ENCODE data around the gene USH2A.

USH2A gene

DNA sequence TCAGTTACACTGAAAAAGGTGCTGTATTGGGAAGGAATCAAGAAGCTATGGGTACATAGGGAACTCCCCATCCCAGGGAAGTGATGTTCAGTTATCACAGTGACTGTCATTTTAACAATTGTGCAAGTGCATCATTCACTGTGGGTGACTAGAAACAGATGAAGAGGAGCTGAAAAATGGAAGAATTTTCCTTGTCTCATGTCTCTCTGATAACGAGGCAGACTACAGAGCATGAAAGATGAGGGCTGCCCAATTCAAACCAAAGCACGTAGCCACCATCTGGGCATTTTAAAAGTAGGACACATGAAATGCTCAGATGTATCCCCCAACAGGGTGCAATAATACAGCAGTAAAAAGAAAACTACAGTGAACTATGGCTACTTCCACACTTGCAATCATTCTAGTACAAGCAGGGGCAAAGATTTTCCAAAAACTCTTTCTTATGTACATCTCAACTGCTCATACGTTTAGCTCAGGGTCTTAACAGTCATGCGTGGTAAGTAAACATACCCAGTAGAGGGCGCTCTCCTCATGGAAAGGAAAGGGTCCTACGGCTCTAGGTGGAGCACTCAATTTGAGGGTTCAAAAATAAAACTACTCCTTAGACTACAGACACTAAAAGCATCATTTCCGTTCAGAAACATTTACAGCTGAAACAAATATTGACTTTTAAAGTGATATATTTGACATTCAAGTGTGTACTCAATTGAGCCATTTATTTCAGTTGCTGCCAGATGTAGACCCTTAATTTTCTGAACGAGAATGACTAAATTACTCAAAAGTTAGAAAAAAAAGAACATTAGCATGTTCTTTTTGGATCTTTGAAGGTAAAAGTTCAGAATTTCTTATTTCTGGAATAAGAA lies 713.0 kb downstream of the USH2A start:
- no peaks in the 10 kb centered on the region for H4K20me1 ChIP-seq (ENCODE audit: insufficient read depth, low read length, poor library complexity, severe bottlenecking)
- H3K4me1 ChIP-seq (ENCODE audit: insufficient read depth, low read length, poor library complexity, severe bottlenecking) = no peaks in the 10 kb centered on the region
- H3K79me2 ChIP-seq (ENCODE audit: insufficient read depth, low read length) = no peaks in the 10 kb centered on the region
- TF ChIP-seq, protein P1, sequence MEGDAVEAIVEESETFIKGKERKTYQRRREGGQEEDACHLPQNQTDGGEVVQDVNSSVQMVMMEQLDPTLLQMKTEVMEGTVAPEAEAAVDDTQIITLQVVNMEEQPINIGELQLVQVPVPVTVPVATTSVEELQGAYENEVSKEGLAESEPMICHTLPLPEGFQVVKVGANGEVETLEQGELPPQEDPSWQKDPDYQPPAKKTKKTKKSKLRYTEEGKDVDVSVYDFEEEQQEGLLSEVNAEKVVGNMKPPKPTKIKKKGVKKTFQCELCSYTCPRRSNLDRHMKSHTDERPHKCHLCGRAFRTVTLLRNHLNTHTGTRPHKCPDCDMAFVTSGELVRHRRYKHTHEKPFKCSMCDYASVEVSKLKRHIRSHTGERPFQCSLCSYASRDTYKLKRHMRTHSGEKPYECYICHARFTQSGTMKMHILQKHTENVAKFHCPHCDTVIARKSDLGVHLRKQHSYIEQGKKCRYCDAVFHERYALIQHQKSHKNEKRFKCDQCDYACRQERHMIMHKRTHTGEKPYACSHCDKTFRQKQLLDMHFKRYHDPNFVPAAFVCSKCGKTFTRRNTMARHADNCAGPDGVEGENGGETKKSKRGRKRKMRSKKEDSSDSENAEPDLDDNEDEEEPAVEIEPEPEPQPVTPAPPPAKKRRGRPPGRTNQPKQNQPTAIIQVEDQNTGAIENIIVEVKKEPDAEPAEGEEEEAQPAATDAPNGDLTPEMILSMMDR (conservative IDR thresholded peaks at IDR 0.05; ENCODE audit: low read length) = peak; percentile 94
- TF ChIP-seq EZH2phosphoT487 (IDR thresholded peaks at IDR 0.05; ENCODE audit: borderline replicate concordance) = no peak
- H3K36me3 ChIP-seq (ENCODE audit: insufficient read depth, low read length) = no peaks in the 10 kb centered on the region
- H2AFZ ChIP-seq (ENCODE audit: low read length) = no peak overlapping the region; the same call in 1 of the 2 replicates
- no peak overlapping the region for H3K4me3 ChIP-seq (ENCODE audit: low read length, poor library complexity, severe bottlenecking)
- no peak overlapping the region for H3K4me2 ChIP-seq (ENCODE audit: low read depth, low read length, poor library complexity, severe bottlenecking)
- H3F3A ChIP-seq (ENCODE audit: low read depth) = no peaks in the 10 kb centered on the region
- H3K9me3 ChIP-seq (ENCODE audit: insufficient read depth, low read depth, low read length) = no peaks in the 10 kb centered on the region
- no peaks in the 10 kb centered on the region for H3K9me2 ChIP-seq (replicated peaks; ENCODE audit: low read depth, low read length)
- no peaks in the 10 kb centered on the region for H3K27me3 ChIP-seq (ENCODE audit: insufficient read depth, low read length, poor library complexity, severe bottlenecking)
- no peak overlapping the region for H3K9ac ChIP-seq (ENCODE audit: low read depth, low read length, poor library complexity, severe bottlenecking)

DNA sequence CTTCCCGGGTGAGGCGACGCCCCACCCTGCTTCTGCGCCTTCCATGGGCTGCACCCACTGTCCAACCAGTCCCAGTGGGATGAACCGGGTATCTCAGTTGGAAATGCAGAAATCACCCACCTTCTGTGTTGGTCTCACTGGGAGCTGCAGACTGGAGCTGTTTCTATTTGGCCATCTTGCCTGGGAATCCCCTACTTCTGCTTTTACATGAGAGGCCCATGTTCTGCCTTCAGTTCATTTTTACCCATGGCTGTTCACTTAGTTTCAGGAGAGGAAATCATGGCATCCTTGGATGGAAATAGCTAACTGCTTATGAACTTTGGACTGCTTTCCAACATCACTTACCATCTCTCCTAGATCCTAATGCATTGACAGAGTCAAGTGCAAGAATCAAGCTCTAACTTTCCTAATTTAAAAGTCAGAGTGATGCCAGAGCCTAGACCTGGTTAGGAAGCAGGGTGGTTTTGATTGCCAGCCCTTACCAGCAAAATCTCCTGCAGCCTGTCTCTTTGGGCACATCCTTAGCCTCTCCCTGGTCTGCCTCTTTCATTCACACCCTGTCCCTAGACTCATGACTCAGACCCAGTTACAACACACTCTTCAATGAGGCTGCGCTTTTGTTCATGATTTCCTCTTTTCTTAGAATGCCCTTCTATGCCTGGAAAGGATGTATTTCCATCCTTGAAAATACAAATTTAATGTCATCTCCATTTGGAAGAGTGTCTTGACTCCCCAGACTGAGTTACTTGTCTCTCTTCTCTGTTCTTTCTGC lies 719.0 kb downstream of the USH2A start:
- no peaks in the 10 kb centered on the region for H3K9me3 ChIP-seq (ENCODE audit: insufficient read depth, low read depth, low read length)
- H3K36me3 ChIP-seq (ENCODE audit: insufficient read depth, low read length) = no peaks in the 10 kb centered on the region
- TF ChIP-seq, protein P1 (conservative IDR thresholded peaks at IDR 0.05; ENCODE audit: low read length) = no peak
- TF ChIP-seq EZH2phosphoT487 (IDR thresholded peaks at IDR 0.05; ENCODE audit: borderline replicate concordance) = no peak
- H3K4me2 ChIP-seq (ENCODE audit: low read depth, low read length, poor library complexity, severe bottlenecking) = no peak overlapping the region
- H3K9me2 ChIP-seq (replicated peaks; ENCODE audit: low read depth, low read length) = no peaks in the 10 kb centered on the region
- H3K4me1 ChIP-seq (ENCODE audit: insufficient read depth, low read length, poor library complexity, severe bottlenecking) = no peaks in the 10 kb centered on the region
- no peaks in the 10 kb centered on the region for H4K20me1 ChIP-seq (ENCODE audit: insufficient read depth, low read length, poor library complexity, severe bottlenecking)
- no peak overlapping the region for H3K4me3 ChIP-seq (ENCODE audit: low read length, poor library complexity, severe bottlenecking)
- H3K9ac ChIP-seq (ENCODE audit: low read depth, low read length, poor library complexity, severe bottlenecking) = no peak overlapping the region
- no peaks in the 10 kb centered on the region for H3F3A ChIP-seq (ENCODE audit: low read depth)
- no peak overlapping the region for H2AFZ ChIP-seq (ENCODE audit: low read length)
- H3K79me2 ChIP-seq (ENCODE audit: insufficient read depth, low read length) = no peaks in the 10 kb centered on the region
- H3K27me3 ChIP-seq (ENCODE audit: insufficient read depth, low read length, poor library complexity, severe bottlenecking) = no peaks in the 10 kb centered on the region

DNA sequence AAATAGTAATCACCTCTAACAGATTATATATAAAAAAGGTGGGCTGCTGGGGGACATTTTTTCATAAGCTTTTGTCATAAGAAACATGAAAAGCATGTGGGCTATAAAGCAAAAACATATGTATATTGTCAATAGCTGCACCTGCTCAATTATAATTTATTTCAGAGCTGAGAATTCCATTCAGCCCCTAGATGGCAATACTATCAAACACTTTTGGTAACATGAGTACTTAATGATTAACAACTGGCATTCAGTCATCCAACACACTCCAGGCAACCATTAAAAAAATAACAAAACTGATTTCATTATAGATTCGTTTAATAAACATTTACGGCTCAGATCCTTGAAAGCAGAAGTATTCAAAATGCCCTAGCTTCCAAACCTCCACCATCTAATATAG lies 741.0 kb downstream of the USH2A start:
- Histone ChIP-seq H3K27me3 (ENCODE audit: insufficient read depth, low read length, poor library complexity, severe bottlenecking) (no peaks in the 10 kb centered on the region), H4K20me1 (ENCODE audit: insufficient read depth, low read length, poor library complexity, severe bottlenecking) (no peaks in the 10 kb centered on the region), H3F3A (ENCODE audit: low read depth) (no peaks in the 10 kb centered on the region), H3K9ac (ENCODE audit: low read depth, low read length, poor library complexity, severe bottlenecking) (no peak overlapping the region), H3K36me3 (ENCODE audit: insufficient read depth, low read length) (no peaks in the 10 kb centered on the region), H3K4me1 (ENCODE audit: insufficient read depth, low read length, poor library complexity, severe bottlenecking) (no peaks in the 10 kb centered on the region), H3K9me2 (replicated peaks; ENCODE audit: low read depth, low read length) (no peaks in the 10 kb centered on the region), H3K79me2 (ENCODE audit: insufficient read depth, low read length) (no peaks in the 10 kb centered on the region), H3K4me3 (ENCODE audit: low read length, poor library complexity, severe bottlenecking) (no peak overlapping the region), H2AFZ (ENCODE audit: low read length) (no peak overlapping the region), H3K4me2 (ENCODE audit: low read depth, low read length, poor library complexity, severe bottlenecking) (no peak overlapping the region), H3K9me3 (ENCODE audit: insufficient read depth, low read depth, low read length) (no peaks in the 10 kb centered on the region)
- TF ChIP-seq, protein P1 (conservative IDR thresholded peaks at IDR 0.05; ENCODE audit: low read length) = no peak
- no peak for TF ChIP-seq EZH2phosphoT487 (IDR thresholded peaks at IDR 0.05; ENCODE audit: borderline replicate concordance)
